Smooth muscle cell (in vitro differentiated cells): ENCODE measurements around the gene CAMTA1. TPM values are rescaled to one million over a fixed set of nuclear protein-coding genes. Genes with fewer than 3 reads are reported as not detected.

ENCODE experiments used
- DNase-seq: peaks from one replicate; lab custom pipeline; 2025; ENCODE audit not compliant: unreplicated experiment; lab: John Stamatoyannopoulos, UW
- H2AFZ ChIP-seq: fragments of 200-600 bp; sonication (generic); 2 replicates; pipeline ENCODE4 v1.6.0; 2016; ENCODE audit warnings: antibody characterized with exemption, low read depth, mild to moderate bottlenecking
- H3F3A ChIP-seq: fragments of 200-600 bp; sonication (generic); 2 replicates; pipeline ENCODE4 v1.6.0; 2017; ENCODE audit warnings: antibody characterized with exemption, low read depth
- H3K27ac ChIP-seq: fragments of 200-600 bp; sonication (generic); 2 replicates; pipeline ENCODE4 v1.5.1; 2016; ENCODE audit warnings: low read depth, mild to moderate bottlenecking
- H3K27me3 ChIP-seq: fragments of 200-600 bp; sonication (generic); 2 replicates; pipeline ENCODE4 v1.6.1; 2016; ENCODE audit warnings: low read depth, mild to moderate bottlenecking
- H3K36me3 ChIP-seq: fragments of 200-600 bp; sonication (generic); 2 replicates; pipeline ENCODE4 v1.5.1; 2016; ENCODE audit warnings: low read depth
- H3K4me1 ChIP-seq: fragments of 200-600 bp; sonication (generic); 2 replicates; pipeline ENCODE4 v1.5.1; 2016; ENCODE audit warnings: low read depth
- H3K4me2 ChIP-seq: fragments of 200-600 bp; sonication (generic); 2 replicates; pipeline ENCODE4 v1.6.0; 2016; ENCODE audit warnings: mild to moderate bottlenecking
- H3K4me3 ChIP-seq: fragments of 200-600 bp; sonication (generic); 2 replicates; pipeline ENCODE4 v1.5.1; 2016; ENCODE audit warnings: mild to moderate bottlenecking
- H3K79me2 ChIP-seq: fragments of 200-600 bp; sonication (generic); 2 replicates; pipeline ENCODE4 v1.6.0; 2016; ENCODE audit warnings: low read depth, mild to moderate bottlenecking
- H3K9ac ChIP-seq: fragments of 200-600 bp; sonication (generic); 2 replicates; pipeline ENCODE4 v1.6.0; 2016; ENCODE audit warnings: low read depth
- H3K9me3 ChIP-seq: fragments of 200-600 bp; sonication (generic); replicated peaks from 2 replicates; pipeline ENCODE4 v1.5.1; 2016; ENCODE audit warnings: low read depth
- H4K20me1 ChIP-seq: fragments of 200-600 bp; sonication (generic); 2 replicates; pipeline ENCODE4 v1.6.0; 2016; ENCODE audit warnings: low read depth
- WGBS: methylation state at CpG from one replicate; pipeline ENCODE4 v1.1.7; 2016; ENCODE audit warnings: low lambda C conversion rate; 5-methylcytosine and 5-hydroxymethylcytosine counted together
- polyA plus RNA-seq: library from polyadenylated mRNA; unstranded; fragments of >200 nt; fragmentation: Nextera tagmentation; extraction: Ambion mirVana; gene quantifications from 2 replicates; pipeline ENCODE4 v1.2.1, GENCODE V29; 2016
- total RNA-seq: library from RNA; depleted of rRNA; stranded (reverse); fragments of >200 nt; gene quantifications from 2 replicates; pipeline ENCODE4 v1.2.3, GENCODE V29; 2014
- TF ChIP-seq, protein P1 (sequence below): fragments of 200-600 bp; sonication (generic); IDR thresholded peaks from 2 replicates; pipeline ENCODE4 v1.5.1; 2017; ENCODE audit warnings: borderline replicate concordance, mild to moderate bottlenecking, antibody characterized with exemption; ENCODE audit not compliant: insufficient read depth, poor library complexity, severe bottlenecking

CAMTA1 gene
- total and polyA plus RNA-seq, 2 experiments from 2014 or later: 139 to 145 TPM

DNA sequence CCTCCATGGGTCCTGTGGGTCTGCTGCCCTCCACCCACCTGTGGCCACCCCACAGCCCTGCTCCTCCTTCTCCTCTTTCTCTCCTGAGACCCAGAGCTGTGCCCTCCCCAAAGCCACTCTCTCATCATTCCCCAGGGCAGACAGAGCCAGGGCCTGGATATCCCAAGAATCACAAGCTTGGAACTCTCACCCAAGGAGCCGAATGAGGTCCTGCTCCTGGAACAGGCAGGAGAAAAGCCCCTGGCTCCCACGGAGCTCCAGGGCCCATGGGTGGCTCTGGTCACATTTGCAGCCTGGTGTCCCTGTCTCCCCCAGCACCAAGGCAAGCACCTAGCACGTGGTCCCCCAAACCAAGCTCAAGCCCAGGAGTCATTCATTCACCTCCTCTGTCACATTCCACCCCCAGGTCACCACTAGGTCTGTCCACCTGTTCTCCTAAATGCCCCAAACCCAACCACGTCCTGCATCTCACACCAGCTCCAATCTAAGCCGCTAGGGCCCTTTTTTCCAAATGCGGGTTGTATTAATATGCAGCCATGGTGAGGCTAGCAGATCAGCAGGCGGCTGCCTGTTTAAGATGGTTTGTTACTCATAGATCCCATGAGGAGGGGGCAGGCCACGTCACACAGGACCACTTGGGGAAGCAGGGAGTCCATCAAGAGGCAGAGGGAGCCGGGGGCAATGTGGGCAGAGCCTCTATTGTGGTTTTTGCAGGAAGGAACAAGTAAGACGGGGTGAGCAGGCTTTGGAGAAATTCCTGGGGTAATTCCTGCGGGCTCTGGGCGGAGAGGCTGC, 770.3 kb downstream of the CAMTA1 start:
- H4K20me1 ChIP-seq: no peaks in the 10 kb centered on the region
- H3K9me3 ChIP-seq: no peaks in the 10 kb centered on the region
- H3K79me2 ChIP-seq: no peaks in the 10 kb centered on the region
- no peaks in the 10 kb centered on the region for H3K36me3 ChIP-seq
- H3K27me3 ChIP-seq: no peaks in the 10 kb centered on the region
- TF ChIP-seq, protein P1, sequence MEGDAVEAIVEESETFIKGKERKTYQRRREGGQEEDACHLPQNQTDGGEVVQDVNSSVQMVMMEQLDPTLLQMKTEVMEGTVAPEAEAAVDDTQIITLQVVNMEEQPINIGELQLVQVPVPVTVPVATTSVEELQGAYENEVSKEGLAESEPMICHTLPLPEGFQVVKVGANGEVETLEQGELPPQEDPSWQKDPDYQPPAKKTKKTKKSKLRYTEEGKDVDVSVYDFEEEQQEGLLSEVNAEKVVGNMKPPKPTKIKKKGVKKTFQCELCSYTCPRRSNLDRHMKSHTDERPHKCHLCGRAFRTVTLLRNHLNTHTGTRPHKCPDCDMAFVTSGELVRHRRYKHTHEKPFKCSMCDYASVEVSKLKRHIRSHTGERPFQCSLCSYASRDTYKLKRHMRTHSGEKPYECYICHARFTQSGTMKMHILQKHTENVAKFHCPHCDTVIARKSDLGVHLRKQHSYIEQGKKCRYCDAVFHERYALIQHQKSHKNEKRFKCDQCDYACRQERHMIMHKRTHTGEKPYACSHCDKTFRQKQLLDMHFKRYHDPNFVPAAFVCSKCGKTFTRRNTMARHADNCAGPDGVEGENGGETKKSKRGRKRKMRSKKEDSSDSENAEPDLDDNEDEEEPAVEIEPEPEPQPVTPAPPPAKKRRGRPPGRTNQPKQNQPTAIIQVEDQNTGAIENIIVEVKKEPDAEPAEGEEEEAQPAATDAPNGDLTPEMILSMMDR: no peak
- H3K4me2 ChIP-seq: peak overlapping the region; percentile 25
- H3K4me1 ChIP-seq: no peaks in the 10 kb centered on the region
- WGBS: 49% methylated on average over 12 of the region's 12 CpGs
- no peak overlapping the region for H3K27ac ChIP-seq
- no peak overlapping the region for H3K9ac ChIP-seq
- no peaks in the 10 kb centered on the region for H3F3A ChIP-seq
- no peak for DNase-seq
- no peak overlapping the region for H3K4me3 ChIP-seq
- H2AFZ ChIP-seq: no peak overlapping the region

DNA sequence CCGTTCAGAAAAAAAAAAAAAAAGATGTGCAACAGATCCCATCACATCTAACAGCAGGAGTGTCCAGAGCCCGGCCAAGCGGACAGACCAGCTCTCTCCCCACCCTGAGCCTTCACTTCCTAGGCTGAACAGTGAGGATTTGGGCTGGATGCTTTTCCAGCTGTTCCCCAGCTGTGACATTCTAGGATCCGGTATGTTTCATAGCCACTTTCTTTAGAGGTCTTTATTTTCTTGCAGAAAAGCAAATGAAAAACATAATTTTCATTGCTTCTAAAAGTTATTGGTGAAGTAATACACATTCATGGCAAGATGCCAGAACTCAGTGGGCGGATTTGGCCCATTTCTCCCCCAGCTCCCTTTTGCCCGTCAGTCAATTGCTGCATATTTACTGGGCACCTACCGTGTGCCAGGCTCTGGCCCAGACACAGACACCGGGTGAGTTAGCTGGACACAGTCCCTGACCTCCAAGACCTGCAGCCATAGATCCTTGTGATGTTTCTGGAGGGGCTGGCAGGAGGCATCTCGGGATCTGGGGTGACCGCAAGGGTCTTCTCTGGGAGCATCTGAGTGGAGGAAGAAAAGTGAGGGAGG, 772.1 kb downstream of the CAMTA1 start:
- WGBS: 74% methylated on average over 10 of the region's 10 CpGs
- no peaks in the 10 kb centered on the region for H3K4me1 ChIP-seq
- no peak overlapping the region for H3K9ac ChIP-seq
- no peaks in the 10 kb centered on the region for H3K36me3 ChIP-seq
- no peaks in the 10 kb centered on the region for H3K9me3 ChIP-seq
- no peak overlapping the region for H3K4me2 ChIP-seq
- no peaks in the 10 kb centered on the region for H3K79me2 ChIP-seq
- H3K27me3 ChIP-seq: no peaks in the 10 kb centered on the region
- no peak for DNase-seq
- no peak overlapping the region for H2AFZ ChIP-seq
- no peaks in the 10 kb centered on the region for H3F3A ChIP-seq
- no peak overlapping the region for H3K4me3 ChIP-seq
- TF ChIP-seq, protein P1: no peak
- H4K20me1 ChIP-seq: no peaks in the 10 kb centered on the region
- no peak overlapping the region for H3K27ac ChIP-seq

DNA sequence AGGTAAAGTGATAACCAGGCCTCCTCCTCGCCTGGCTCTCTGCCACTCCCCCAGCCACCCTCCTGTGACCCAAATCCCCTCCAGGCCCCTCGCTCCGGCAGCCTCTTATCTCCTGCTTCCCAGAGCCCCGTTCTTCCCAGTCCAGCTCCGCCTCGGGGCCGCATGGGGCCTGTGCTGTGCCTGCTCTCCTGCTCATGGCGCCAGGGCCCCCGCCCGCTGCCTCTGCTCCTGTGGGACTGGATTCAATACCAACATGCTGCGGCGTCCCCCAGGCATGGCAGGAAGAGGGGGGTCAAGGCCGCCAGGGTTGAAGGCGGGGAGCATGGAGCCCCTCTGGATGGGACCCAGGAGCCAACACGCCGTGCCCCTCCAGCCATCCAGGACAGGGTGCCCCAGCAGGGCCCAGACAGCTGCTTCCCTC, 772.8 kb downstream of the CAMTA1 start:
- Histone ChIP-seq H3K79me2 (no peaks in the 10 kb centered on the region), H3K9me3 (no peaks in the 10 kb centered on the region), H4K20me1 (no peaks in the 10 kb centered on the region), H3K4me1 (no peaks in the 10 kb centered on the region), H3F3A (no peaks in the 10 kb centered on the region), H3K9ac (no peak overlapping the region), H3K27me3 (no peaks in the 10 kb centered on the region), H3K4me3 (no peak overlapping the region), H2AFZ (no peak overlapping the region), H3K27ac (no peak overlapping the region), H3K36me3 (no peaks in the 10 kb centered on the region), H3K4me2 (no peak overlapping the region)
- TF ChIP-seq, protein P1: no peak
- 58% methylated on average over 16 of the region's 16 CpGs for WGBS
- no peak for DNase-seq
